H1 (cell line): Measurements from ENCODE around the gene SERPINA1.

Source experiments
- CBX5 ChIP-seq: fragments of 300-800, 300-1000 bp; sonication (generic); IDR thresholded peaks from 2 replicates; pipeline ENCODE4 v1.7.1; 2016; ENCODE audit warnings: antibody characterized with exemption, low read length, low read depth
- CHD2 ChIP-seq: IDR thresholded peaks from 2 replicates; pipeline ENCODE4 v1.6.1; 2012; ENCODE audit warnings: low read length, improper control_type of control experiment
- CREB1 ChIP-seq: IDR thresholded peaks from 2 replicates; pipeline ENCODE4 v1.6.1; 2012; ENCODE audit warnings: inconsistent platforms
- EZH2 ChIP-seq: fragments of 200-600 bp; sonication (generic); IDR thresholded peaks from 2 replicates; pipeline ENCODE4 v1.7.1; 2012; ENCODE audit warnings: low read depth, mild to moderate bottlenecking, moderate library complexity, low read length, inconsistent platforms; ENCODE audit not compliant: severe bottlenecking
- GABPA ChIP-seq: IDR thresholded peaks from 2 replicates; pipeline ENCODE4 v1.6.1; 2011; ENCODE audit warnings: mild to moderate bottlenecking, low read length, moderate library complexity, borderline replicate concordance; ENCODE audit not compliant: insufficient read depth
- MAFK ChIP-seq: IDR thresholded peaks from 2 replicates; pipeline ENCODE4 v1.6.1; 2012; ENCODE audit warnings: low read depth, mild to moderate bottlenecking, improper control_type of control experiment, low read length
- NRF1 ChIP-seq: IDR thresholded peaks from 2 replicates; pipeline ENCODE4 v1.6.1; 2011; ENCODE audit warnings: mild to moderate bottlenecking, low read depth, low read length, improper control_type of control experiment
- POLR2A ChIP-seq, 2 experiments: IDR thresholded peaks; 1 replicate in 1 of 2; 2 replicates in 1 of 2; pipeline ENCODE4 v1.6.1; 2011; ENCODE audit warnings: low read depth in 2 of 2, low read length in 2 of 2, mild to moderate bottlenecking in 2 of 2; ENCODE audit errors: control extremely low read depth in 1 of 2
- SP2 ChIP-seq: IDR thresholded peaks from 2 replicates; pipeline ENCODE4 v1.6.1; 2012; ENCODE audit warnings: mild to moderate bottlenecking, low read length, inconsistent platforms
- TF ChIP-seq, protein P1 (sequence below): IDR thresholded peaks from 2 replicates; pipeline ENCODE4 v1.6.1; 2012; ENCODE audit warnings: inconsistent platforms
- TF ChIP-seq, protein P2 (sequence below), 3 experiments: IDR thresholded peaks; 1 replicate in 2 of 3; 2 replicates in 1 of 3; pipeline versions ENCODE4 v1.5.1 to v1.6.1; 2011; ENCODE audit warnings: low read length in 3 of 3, mild to moderate bottlenecking in 3 of 3, inconsistent platforms in 2 of 3, low read depth in 1 of 3, moderate library complexity in 1 of 3; ENCODE audit not compliant: insufficient read depth in 1 of 3; ENCODE audit errors: control extremely low read depth in 1 of 3

DNA sequence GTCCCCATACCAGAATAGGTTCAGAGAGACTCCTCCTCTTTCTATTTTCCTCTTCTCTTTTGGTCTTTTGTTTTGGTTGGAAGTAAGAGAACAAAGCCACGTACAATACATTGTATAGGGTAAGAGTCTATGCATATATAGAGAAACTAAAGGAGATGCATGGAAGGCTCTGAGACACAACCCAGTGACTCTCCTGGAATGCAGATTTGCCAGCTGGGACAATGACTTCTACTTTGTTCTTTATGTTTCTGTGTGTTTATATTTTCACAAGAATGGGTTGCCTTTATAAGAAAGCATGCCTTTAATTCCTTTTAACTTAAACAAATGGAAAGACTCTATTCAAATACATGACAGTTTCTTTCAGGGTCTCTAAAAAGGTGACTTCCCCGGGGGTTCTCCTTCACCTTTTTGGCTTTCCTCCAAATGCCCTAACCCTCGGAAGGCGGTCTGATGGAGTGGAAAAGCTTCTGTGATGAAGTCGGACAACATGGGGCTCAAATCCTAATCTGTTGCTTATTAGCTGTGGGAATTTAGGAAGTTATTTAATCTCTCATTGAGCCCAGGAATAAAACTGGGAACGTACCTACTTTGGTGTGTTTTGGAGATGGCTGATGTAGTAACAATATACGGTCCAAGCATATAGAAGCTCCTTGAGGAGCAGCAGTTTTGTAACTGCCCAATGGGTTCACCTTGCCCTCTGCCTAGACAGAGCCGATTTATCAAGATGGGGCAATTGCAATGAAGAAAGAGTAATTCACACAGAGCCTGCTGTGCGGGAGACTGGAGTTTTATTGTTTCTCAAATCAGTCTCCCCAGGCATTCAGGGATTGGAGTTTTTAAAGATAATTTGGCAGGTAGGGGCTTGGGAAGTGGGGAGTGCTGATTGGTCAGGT, 9.1 kb upstream of the SERPINA1 start:
- TF ChIP-seq POLR2A (IDR thresholded peaks at IDR 0.05; ENCODE audit: control extremely low read depth in 1 of 2, low read depth in 2 of 2, low read length in 2 of 2) (no peak), CREB1 (no peak), CHD2 (no peak), GABPA (no peak), MAFK (no peak), NRF1 (no peak), EZH2 (no peak), CBX5 (no peak), SP2 (no peak)
- TF ChIP-seq, protein P1, sequence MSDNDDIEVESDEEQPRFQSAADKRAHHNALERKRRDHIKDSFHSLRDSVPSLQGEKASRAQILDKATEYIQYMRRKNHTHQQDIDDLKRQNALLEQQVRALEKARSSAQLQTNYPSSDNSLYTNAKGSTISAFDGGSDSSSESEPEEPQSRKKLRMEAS: no peak
- TF ChIP-seq, protein P2, sequence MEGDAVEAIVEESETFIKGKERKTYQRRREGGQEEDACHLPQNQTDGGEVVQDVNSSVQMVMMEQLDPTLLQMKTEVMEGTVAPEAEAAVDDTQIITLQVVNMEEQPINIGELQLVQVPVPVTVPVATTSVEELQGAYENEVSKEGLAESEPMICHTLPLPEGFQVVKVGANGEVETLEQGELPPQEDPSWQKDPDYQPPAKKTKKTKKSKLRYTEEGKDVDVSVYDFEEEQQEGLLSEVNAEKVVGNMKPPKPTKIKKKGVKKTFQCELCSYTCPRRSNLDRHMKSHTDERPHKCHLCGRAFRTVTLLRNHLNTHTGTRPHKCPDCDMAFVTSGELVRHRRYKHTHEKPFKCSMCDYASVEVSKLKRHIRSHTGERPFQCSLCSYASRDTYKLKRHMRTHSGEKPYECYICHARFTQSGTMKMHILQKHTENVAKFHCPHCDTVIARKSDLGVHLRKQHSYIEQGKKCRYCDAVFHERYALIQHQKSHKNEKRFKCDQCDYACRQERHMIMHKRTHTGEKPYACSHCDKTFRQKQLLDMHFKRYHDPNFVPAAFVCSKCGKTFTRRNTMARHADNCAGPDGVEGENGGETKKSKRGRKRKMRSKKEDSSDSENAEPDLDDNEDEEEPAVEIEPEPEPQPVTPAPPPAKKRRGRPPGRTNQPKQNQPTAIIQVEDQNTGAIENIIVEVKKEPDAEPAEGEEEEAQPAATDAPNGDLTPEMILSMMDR (IDR thresholded peaks at IDR 0.05; ENCODE audit: control extremely low read depth in 1 of 3, insufficient read depth in 1 of 3, low read depth in 1 of 3, low read length in 3 of 3): no peak
